H9 (cell line): ENCODE data around the gene TACO1. TPM values are rescaled to one million over a fixed set of nuclear protein-coding genes. Genes with fewer than 3 reads are reported as not detected.

Experiments used
- DNase-seq: peaks from one replicate; pipeline ENCODE4 v3.0.0-alpha.2; 2017
- H2AFZ ChIP-seq: one replicate; pipeline ENCODE4 v1.6.1; 2013; ENCODE audit warnings: mild to moderate bottlenecking, low read length, control low read depth, moderate library complexity
- H2AK5ac ChIP-seq: 2 replicates; pipeline ENCODE4 v1.6.1; 2013; ENCODE audit warnings: low read length, control low read depth, mixed read lengths; ENCODE audit not compliant: insufficient read length
- H2BK120ac ChIP-seq: one replicate; pipeline ENCODE4 v1.6.1; 2013; ENCODE audit warnings: low read depth, mild to moderate bottlenecking, low read length, control low read depth, inconsistent platforms; ENCODE audit not compliant: poor library complexity, severe bottlenecking
- H2BK12ac ChIP-seq: 2 replicates; pipeline ENCODE4 v1.6.1; 2013; ENCODE audit warnings: low read length, control low read depth, mixed read lengths, low read depth; ENCODE audit not compliant: insufficient read length
- H2BK15ac ChIP-seq: 2 replicates; pipeline ENCODE4 v1.6.1; 2013; ENCODE audit warnings: low read depth, low read length, control low read depth
- H2BK20ac ChIP-seq: one replicate; pipeline ENCODE4 v1.6.1; 2013; ENCODE audit warnings: low read depth, mild to moderate bottlenecking, low read length, control low read depth, inconsistent platforms; ENCODE audit not compliant: poor library complexity, severe bottlenecking
- H2BK5ac ChIP-seq: 2 replicates; pipeline ENCODE4 v1.6.1; 2013; ENCODE audit warnings: low read length, control low read depth, mixed read lengths; ENCODE audit not compliant: insufficient read length
- H3K14ac ChIP-seq: 2 replicates; pipeline ENCODE4 v1.6.1; 2013; ENCODE audit warnings: low read length, control low read depth; ENCODE audit not compliant: insufficient read depth
- H3K18ac ChIP-seq: 2 replicates; pipeline ENCODE4 v1.6.1; 2013; ENCODE audit warnings: low read depth, mild to moderate bottlenecking, mixed read lengths, low read length, control low read depth; ENCODE audit not compliant: insufficient read length
- H3K23ac ChIP-seq: 2 replicates; pipeline ENCODE4 v1.6.1; 2013; ENCODE audit warnings: low read length, control low read depth, mixed read lengths, low read depth; ENCODE audit not compliant: insufficient read length
- H3K23me2 ChIP-seq: 2 replicates; pipeline ENCODE4 v1.6.1; 2013; ENCODE audit warnings: low read depth, mild to moderate bottlenecking, mixed read lengths, low read length, control low read depth; ENCODE audit not compliant: insufficient read length, poor library complexity, severe bottlenecking
- H3K27ac ChIP-seq: 2 replicates; pipeline ENCODE4 v1.5.1; 2013; ENCODE audit warnings: low read length, control low read depth, mixed read lengths, low read depth; ENCODE audit not compliant: insufficient read length
- H3K27me3 ChIP-seq: 2 replicates; pipeline ENCODE4 v1.6.1; 2013; ENCODE audit warnings: low read length, control low read depth, inconsistent platforms; ENCODE audit not compliant: insufficient read depth
- H3K4ac ChIP-seq: 2 replicates; pipeline ENCODE4 v1.6.1; 2013; ENCODE audit warnings: low read depth, mild to moderate bottlenecking, control low read depth, inconsistent platforms, low read length, moderate library complexity
- H3K4me1 ChIP-seq: 2 replicates; pipeline ENCODE4 v1.6.1; 2013; ENCODE audit warnings: low read length, control low read depth, inconsistent platforms; ENCODE audit not compliant: insufficient read depth
- H3K4me2 ChIP-seq: 2 replicates; pipeline ENCODE4 v1.6.1; 2013; ENCODE audit warnings: low read length, control low read depth, mixed read lengths; ENCODE audit not compliant: insufficient read length, insufficient read depth
- H3K56ac ChIP-seq: 2 replicates; pipeline ENCODE4 v1.6.1; 2013; ENCODE audit warnings: low read depth, mild to moderate bottlenecking, mixed read lengths, low read length, control low read depth; ENCODE audit not compliant: insufficient read length
- H3K79me1 ChIP-seq: 2 replicates; pipeline ENCODE4 v1.6.1; 2013; ENCODE audit warnings: low read depth, mild to moderate bottlenecking, moderate library complexity, low read length, control low read depth, inconsistent platforms; ENCODE audit not compliant: insufficient read depth, poor library complexity, severe bottlenecking
- H3K79me2 ChIP-seq: 2 replicates; pipeline ENCODE4 v1.6.1; 2013; ENCODE audit warnings: low read length, control low read depth, inconsistent platforms; ENCODE audit not compliant: insufficient read depth
- H3K9ac ChIP-seq: 2 replicates; pipeline ENCODE4 v1.6.1; 2013; ENCODE audit warnings: low read length, control low read depth, mixed read lengths; ENCODE audit not compliant: insufficient read length; ENCODE audit errors: extremely low read depth
- H3K9me3 ChIP-seq: one replicate; pipeline ENCODE4 v1.6.1; 2013; ENCODE audit warnings: low read depth, low read length, inconsistent platforms; ENCODE audit not compliant: control insufficient read depth
- H3T11ph ChIP-seq: one replicate; pipeline ENCODE4 v1.6.1; 2013; ENCODE audit warnings: mild to moderate bottlenecking, low read length, control low read depth, inconsistent platforms
- H4K20me1 ChIP-seq: one replicate; pipeline ENCODE4 v1.6.1; 2013; ENCODE audit not compliant: control insufficient read depth, insufficient read length, insufficient read depth
- H4K5ac ChIP-seq: 2 replicates; pipeline ENCODE4 v1.6.1; 2013; ENCODE audit warnings: low read depth, mild to moderate bottlenecking, mixed read lengths, low read length, control low read depth; ENCODE audit not compliant: insufficient read length
- H4K8ac ChIP-seq: replicated peaks from 2 replicates; pipeline ENCODE4 v1.6.1; 2013; ENCODE audit warnings: low read length, control low read depth, mixed read lengths, low read depth; ENCODE audit not compliant: insufficient read length
- H4K91ac ChIP-seq: 2 replicates; pipeline ENCODE4 v1.6.1; 2013; ENCODE audit warnings: low read depth, mild to moderate bottlenecking, moderate library complexity, mixed read lengths, low read length, control low read depth; ENCODE audit not compliant: insufficient read length
- H3K27ac Mint-ChIP-seq, 3 experiments: 2 replicates in 2 of 3; 3 replicates in 1 of 3; pipeline ENCODE4 v1.8.0; 2020 to 2021; ENCODE audit warnings: mixed read lengths in 3 of 3, mild to moderate bottlenecking in 1 of 3, moderate library complexity in 1 of 3
- H3K27me3 Mint-ChIP-seq: 2 replicates; pipeline ENCODE4 v1.8.0; 2021; ENCODE audit warnings: low read depth, mild to moderate bottlenecking, moderate library complexity, mixed read lengths
- H3K36me3 Mint-ChIP-seq, 3 experiments: 2 replicates in 2 of 3; 3 replicates in 1 of 3; pipeline ENCODE4 v1.8.0; 2020 to 2021; ENCODE audit warnings: low read depth in 3 of 3, mixed read lengths in 3 of 3; ENCODE audit not compliant: insufficient read depth in 1 of 3
- H3K4me1 Mint-ChIP-seq, 2 experiments: 2 replicates each; pipeline ENCODE4 v1.8.0; 2020; ENCODE audit warnings: mixed read lengths in 2 of 2
- H3K4me3 Mint-ChIP-seq, 2 experiments: 2 replicates in 1 of 2; 3 replicates in 1 of 2; pipeline ENCODE4 v1.8.0; 2020 to 2021; ENCODE audit warnings: mild to moderate bottlenecking in 2 of 2, mixed read lengths in 2 of 2, moderate library complexity in 1 of 2
- H3K9me3 Mint-ChIP-seq, 2 experiments: 2 replicates in 1 of 2; 3 replicates in 1 of 2; pipeline ENCODE4 v1.8.0; 2020; ENCODE audit warnings: mild to moderate bottlenecking in 2 of 2, mixed read lengths in 2 of 2, moderate library complexity in 1 of 2
- WGBS: extraction: QIAGEN DNeasy Blood & Tissue Kit; methylation state at CpG from one replicate; pipeline ENCODE4 v1.1.7; 2013; ENCODE audit warnings: missing lambda C conversion rate, low lambda C conversion rate, mixed read lengths; ENCODE audit not compliant: insufficient read length; ENCODE audit errors: extremely low coverage; 5-methylcytosine and 5-hydroxymethylcytosine counted together
- total RNA-seq: library from RNA; stranded (reverse); gene quantifications from 2 replicates; pipeline ENCODE4 v1.2.1, GENCODE V29; 2021
- TF ChIP-seq, protein P1 (sequence below): fragments of 200-600 bp; sonication (generic); conservative IDR thresholded peaks from 3 replicates; pipeline ENCODE4 v1.8.0; 2021; ENCODE audit warnings: antibody characterized with exemption, mild to moderate bottlenecking

Gene TACO1
- total RNA-seq, 1 experiment from 2014 or later = 30.2 TPM

DNA sequence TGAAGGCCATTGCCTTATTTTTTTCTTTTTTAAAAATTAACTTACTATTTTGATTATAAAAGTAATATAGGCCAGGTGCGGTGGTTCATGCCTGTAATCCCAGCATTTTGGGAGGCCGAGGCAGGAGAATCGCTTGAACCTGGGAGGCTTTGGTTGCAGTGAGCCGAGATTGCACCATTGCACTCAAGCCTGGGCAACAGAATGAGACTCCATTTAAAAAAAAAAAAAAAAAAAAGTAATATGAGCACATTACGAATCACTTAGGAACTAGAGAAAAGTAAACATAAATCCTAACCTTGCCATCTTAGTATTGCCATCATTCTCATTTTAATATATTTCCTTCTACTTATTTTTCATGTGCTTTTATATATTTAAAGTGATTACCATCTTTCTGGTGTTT lies 12.9 kb upstream of the TACO1 start:
- Histone ChIP-seq H3K14ac (no peak overlapping the region), H3K4ac (no peak overlapping the region), H3K18ac (no peak overlapping the region), H2BK5ac (no peak overlapping the region), H2BK120ac (no peak overlapping the region), H3K56ac (no peak overlapping the region), H2BK12ac (no peak overlapping the region), H3K27me3 (no peaks in the 10 kb centered on the region), H4K8ac (no peak overlapping the region), H3K27ac (no peak overlapping the region), H3K4me1 (no peaks in the 10 kb centered on the region), H2BK20ac (no peak overlapping the region), H3K79me1 (no peaks in the 10 kb centered on the region), H4K20me1 (no peaks in the 10 kb centered on the region), H3T11ph (no peak overlapping the region), H2BK15ac (no peak overlapping the region), H3K9ac (no peak overlapping the region), H2AFZ (no peak overlapping the region), H3K9me3 (no peaks in the 10 kb centered on the region), H3K23me2 (no peaks in the 10 kb centered on the region), H3K23ac (no peak overlapping the region), H2AK5ac (no peak overlapping the region), H3K4me2 (no peak overlapping the region), H4K91ac (no peak overlapping the region), H4K5ac (no peak overlapping the region), H3K79me2 (no peaks in the 10 kb centered on the region; the same call in 1 of the 2 replicates)
- Mint-ChIP-seq H3K36me3 (peaks cover 34 to 79% (median 69%) of the 10 kb centered on the region in 3 experiments), H3K4me3 (no peak overlapping the region), H3K4me1 (no peaks in the 10 kb centered on the region), H3K27me3 (no peaks in the 10 kb centered on the region), H3K27ac (no peak overlapping the region), H3K9me3 (no peaks in the 10 kb centered on the region)
- TF ChIP-seq, protein P1, sequence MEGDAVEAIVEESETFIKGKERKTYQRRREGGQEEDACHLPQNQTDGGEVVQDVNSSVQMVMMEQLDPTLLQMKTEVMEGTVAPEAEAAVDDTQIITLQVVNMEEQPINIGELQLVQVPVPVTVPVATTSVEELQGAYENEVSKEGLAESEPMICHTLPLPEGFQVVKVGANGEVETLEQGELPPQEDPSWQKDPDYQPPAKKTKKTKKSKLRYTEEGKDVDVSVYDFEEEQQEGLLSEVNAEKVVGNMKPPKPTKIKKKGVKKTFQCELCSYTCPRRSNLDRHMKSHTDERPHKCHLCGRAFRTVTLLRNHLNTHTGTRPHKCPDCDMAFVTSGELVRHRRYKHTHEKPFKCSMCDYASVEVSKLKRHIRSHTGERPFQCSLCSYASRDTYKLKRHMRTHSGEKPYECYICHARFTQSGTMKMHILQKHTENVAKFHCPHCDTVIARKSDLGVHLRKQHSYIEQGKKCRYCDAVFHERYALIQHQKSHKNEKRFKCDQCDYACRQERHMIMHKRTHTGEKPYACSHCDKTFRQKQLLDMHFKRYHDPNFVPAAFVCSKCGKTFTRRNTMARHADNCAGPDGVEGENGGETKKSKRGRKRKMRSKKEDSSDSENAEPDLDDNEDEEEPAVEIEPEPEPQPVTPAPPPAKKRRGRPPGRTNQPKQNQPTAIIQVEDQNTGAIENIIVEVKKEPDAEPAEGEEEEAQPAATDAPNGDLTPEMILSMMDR = no peak
- no CpG with 5 or more reads among the region's 5 CpGs for WGBS
- no peak for DNase-seq
